HEK293 (cell line): Measurements from ENCODE around the gene TNS3.

ENCODE experiments used
- CTCF ChIA-PET: fragments of 350-600 bp; formaldehyde crosslinking; extraction: SDS; loops from one replicate; lab custom pipeline; 2021; ENCODE audit warnings: antibody characterized with exemption; lab: Yijun Ruan, JAX
- POLR2A ChIA-PET: fragments of 300-600 bp; formaldehyde crosslinking; extraction: SDS; loops from one replicate; lab custom pipeline; 2020; ENCODE audit warnings: antibody characterized with exemption, inconsistent platforms; lab: Yijun Ruan, JAX
- H3K27ac ChIP-seq: fragments of 200-500 bp; sonication (Bioruptor generic); 2 replicates; pipeline ENCODE4 v1.5.1; 2014; ENCODE audit warnings: low read depth, low read length, control low read depth, inconsistent platforms; ENCODE audit errors: extremely low read depth
- H3K36me3 ChIP-seq, 2 experiments: fragments of 200-500 bp in 1 of 2; sonication (Bioruptor generic) in 1 of 2; 1 replicate in 1 of 2; 2 replicates in 1 of 2; pipeline ENCODE4 v1.5.1; 2014 to 2017; ENCODE audit warnings: inconsistent platforms in 2 of 2, low read length in 2 of 2; ENCODE audit not compliant: control insufficient read depth in 2 of 2, insufficient read depth in 1 of 2
- H3K4me1 ChIP-seq: fragments of 200-500 bp; sonication (Bioruptor generic); 2 replicates; pipeline ENCODE4 v1.5.1; 2014; ENCODE audit warnings: mild to moderate bottlenecking, low read length, inconsistent platforms; ENCODE audit not compliant: control insufficient read depth, insufficient read depth
- H3K4me3 ChIP-seq: 2 replicates; pipeline ENCODE4 v1.5.1; 2011; ENCODE audit warnings: low read depth, mild to moderate bottlenecking, control low read depth, low read length, moderate library complexity
- H3K9me3 ChIP-seq: fragments of 200-500 bp; sonication (Bioruptor generic); 2 replicates; pipeline ENCODE4 v1.5.1; 2014; ENCODE audit warnings: low read depth, low read length, inconsistent platforms; ENCODE audit not compliant: control insufficient read depth, insufficient read depth
- OSR2 ChIP-seq: fragments of 450-650 bp; formaldehyde crosslinking; IDR thresholded peaks from 2 replicates; pipeline ENCODE4 v1.5.1; 2016; ENCODE audit warnings: missing biosample characterization, missing genetic modification characterization
- SALL2 ChIP-seq: fragments of 450-650 bp; formaldehyde crosslinking; IDR thresholded peaks from 2 replicates; pipeline ENCODE4 v1.5.0; 2017; ENCODE audit warnings: missing biosample characterization, mild to moderate bottlenecking, missing genetic modification characterization, borderline replicate concordance
- TCF7L2 ChIP-seq: IDR thresholded peaks from 2 replicates; pipeline ENCODE4 v1.6.1; 2011; ENCODE audit warnings: low read depth, mild to moderate bottlenecking, inconsistent platforms, low read length, moderate library complexity, borderline replicate concordance
- WT1 ChIP-seq: fragments of 450-650 bp; formaldehyde crosslinking; IDR thresholded peaks from 2 replicates; pipeline ENCODE4 v1.5.1; 2016; ENCODE audit warnings: missing biosample characterization, missing genetic modification characterization
- ZBTB7A ChIP-seq: fragments of 450-650 bp; formaldehyde crosslinking; IDR thresholded peaks from 2 replicates; pipeline ENCODE4 v1.5.1; 2016; ENCODE audit warnings: low read depth, missing biosample characterization, missing genetic modification characterization
- ZBTB8A ChIP-seq: fragments of 450-650 bp; formaldehyde crosslinking; IDR thresholded peaks from 2 replicates; pipeline ENCODE4 v1.5.1; 2016; ENCODE audit warnings: missing biosample characterization, missing genetic modification characterization
- ZNF140 ChIP-seq: fragments of 450-650 bp; formaldehyde crosslinking; IDR thresholded peaks from 2 replicates; pipeline ENCODE4 v1.5.1; 2016; ENCODE audit warnings: missing biosample characterization, missing genetic modification characterization
- ZNF169 ChIP-seq: fragments of 450-650 bp; formaldehyde crosslinking; IDR thresholded peaks from 2 replicates; pipeline ENCODE4 v1.5.1; 2016; ENCODE audit warnings: missing biosample characterization, missing genetic modification characterization
- ZNF18 ChIP-seq: fragments of 450-650 bp; formaldehyde crosslinking; IDR thresholded peaks from 2 replicates; pipeline ENCODE4 v1.5.1; 2016; ENCODE audit warnings: missing biosample characterization, missing genetic modification characterization
- ZNF184 ChIP-seq: fragments of 450-650 bp; IDR thresholded peaks from 2 replicates; pipeline ENCODE4 v1.5.1; 2018; ENCODE audit warnings: missing biosample characterization, mild to moderate bottlenecking, missing genetic modification characterization
- ZNF24 ChIP-seq: fragments of 450-650 bp; formaldehyde crosslinking; IDR thresholded peaks from 2 replicates; pipeline ENCODE4 v1.5.1; 2016; ENCODE audit warnings: missing biosample characterization, missing genetic modification characterization
- ZNF266 ChIP-seq: fragments of 450-650 bp; formaldehyde crosslinking; IDR thresholded peaks from 2 replicates; pipeline ENCODE4 v1.5.1; 2016; ENCODE audit warnings: missing biosample characterization, missing genetic modification characterization, low read depth
- ZNF423 ChIP-seq: fragments of 450-650 bp; formaldehyde crosslinking; IDR thresholded peaks from 2 replicates; pipeline ENCODE4 v1.5.1; 2016; ENCODE audit warnings: missing biosample characterization, missing genetic modification characterization
- ZNF426 ChIP-seq: fragments of 450-650 bp; formaldehyde crosslinking; IDR thresholded peaks from 2 replicates; pipeline ENCODE4 v1.5.1; 2017; ENCODE audit warnings: missing biosample characterization, missing genetic modification characterization, mild to moderate bottlenecking, inconsistent platforms, moderate library complexity
- ZNF521 ChIP-seq: fragments of 450-650 bp; formaldehyde crosslinking; IDR thresholded peaks from 2 replicates; pipeline ENCODE4 v1.5.1; 2017; ENCODE audit warnings: missing biosample characterization, mild to moderate bottlenecking, missing genetic modification characterization
- ZNF600 ChIP-seq: fragments of 450-650 bp; formaldehyde crosslinking; IDR thresholded peaks from 2 replicates; pipeline ENCODE4 v1.5.1; 2016; ENCODE audit warnings: missing biosample characterization, missing genetic modification characterization
- ZNF626 ChIP-seq: fragments of 450-650 bp; sonication (Bioruptor Pico); formaldehyde crosslinking; IDR thresholded peaks from 2 replicates; pipeline ENCODE4 v1.5.1; 2018; ENCODE audit warnings: missing biosample characterization, missing genetic modification characterization, inconsistent platforms
- ZNF658 ChIP-seq: fragments of 450-650 bp; formaldehyde crosslinking; IDR thresholded peaks from 2 replicates; pipeline ENCODE4; 2016; ENCODE audit warnings: missing biosample characterization, missing genetic modification characterization
- ZNF670 ChIP-seq: fragments of 450-650 bp; formaldehyde crosslinking; IDR thresholded peaks from 2 replicates; pipeline ENCODE4 v1.5.1; 2016; ENCODE audit warnings: missing biosample characterization, missing genetic modification characterization, low read depth
- ZNF677 ChIP-seq: fragments of 450-650 bp; IDR thresholded peaks from 2 replicates; pipeline ENCODE4 v1.5.0; 2018; ENCODE audit warnings: missing biosample characterization, mild to moderate bottlenecking, missing genetic modification characterization, moderate library complexity
- ZNF692 ChIP-seq: fragments of 450-650 bp; formaldehyde crosslinking; IDR thresholded peaks from 2 replicates; pipeline ENCODE4 v1.5.1; 2016; ENCODE audit warnings: missing biosample characterization, missing genetic modification characterization
- ZNF768 ChIP-seq: fragments of 450-650 bp; formaldehyde crosslinking; IDR thresholded peaks from 2 replicates; pipeline ENCODE4 v1.5.1; 2018; ENCODE audit warnings: missing biosample characterization, mild to moderate bottlenecking, missing genetic modification characterization
- ZNF830 ChIP-seq: fragments of 450-650 bp; IDR thresholded peaks from 2 replicates; pipeline ENCODE4 v1.5.0; 2018; ENCODE audit warnings: missing biosample characterization, missing genetic modification characterization, low read depth, mild to moderate bottlenecking, moderate library complexity
- TF ChIP-seq, protein P1 (sequence below): sonication (generic); formaldehyde crosslinking; IDR thresholded peaks from 2 replicates; pipeline ENCODE4 v1.8.1; 2022; ENCODE audit warnings: mild to moderate bottlenecking, moderate library complexity, missing genetic modification reagents
- TF ChIP-seq, protein P2 (sequence below): fragments of 450-650 bp; formaldehyde crosslinking; IDR thresholded peaks from 2 replicates; pipeline ENCODE4 v1.5.1; 2016; ENCODE audit warnings: missing biosample characterization, missing genetic modification characterization, borderline replicate concordance

The TNS3 gene

DNA sequence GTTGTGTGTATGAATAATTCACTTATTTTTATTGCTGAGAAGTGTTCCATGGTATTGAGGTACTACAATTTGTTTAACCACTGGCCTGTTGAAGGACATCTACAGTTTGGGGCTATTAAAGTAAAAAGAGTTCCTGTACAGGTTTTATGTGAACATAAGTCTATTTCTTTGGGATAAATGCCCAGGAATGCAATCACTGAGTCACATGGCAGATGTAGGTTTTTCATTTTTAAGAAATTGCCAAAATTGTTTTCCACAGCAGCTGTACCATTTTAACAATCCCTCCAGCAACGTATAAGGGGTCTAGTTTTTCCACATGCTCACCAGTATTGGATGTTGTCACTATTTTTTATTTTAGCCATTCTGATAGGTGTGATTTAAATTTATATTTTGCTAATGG is 243.9 kb downstream of the TNS3 start:
- H3K36me3 ChIP-seq = no peaks in the 10 kb centered on the region
- no peak overlapping the region for H3K27ac ChIP-seq
- ChIA-PET CTCF (no interaction called here), POLR2A (no interaction called here)
- no peaks in the 10 kb centered on the region for H3K9me3 ChIP-seq
- H3K4me1 ChIP-seq = peaks cover 2% of the 10 kb centered on the region; the same call in 1 of the 2 replicates
- no peak overlapping the region for H3K4me3 ChIP-seq
- TF ChIP-seq ZNF18 (tag by site-specific recombination) = no peak
- TF ChIP-seq ZNF24 = no peak
- TF ChIP-seq ZNF266 = no peak
- TF ChIP-seq ZNF521 = no peak
- TF ChIP-seq WT1 = no peak
- TF ChIP-seq, protein P1, sequence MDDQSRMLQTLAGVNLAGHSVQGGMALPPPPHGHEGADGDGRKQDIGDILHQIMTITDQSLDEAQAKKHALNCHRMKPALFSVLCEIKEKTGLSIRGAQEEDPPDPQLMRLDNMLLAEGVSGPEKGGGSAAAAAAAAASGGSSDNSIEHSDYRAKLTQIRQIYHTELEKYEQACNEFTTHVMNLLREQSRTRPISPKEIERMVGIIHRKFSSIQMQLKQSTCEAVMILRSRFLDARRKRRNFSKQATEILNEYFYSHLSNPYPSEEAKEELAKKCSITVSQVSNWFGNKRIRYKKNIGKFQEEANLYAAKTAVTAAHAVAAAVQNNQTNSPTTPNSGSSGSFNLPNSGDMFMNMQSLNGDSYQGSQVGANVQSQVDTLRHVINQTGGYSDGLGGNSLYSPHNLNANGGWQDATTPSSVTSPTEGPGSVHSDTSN (CRISPR knock-in tag) = no peak
- TF ChIP-seq ZNF426 (tag by site-specific recombination) = no peak
- TF ChIP-seq ZNF600 (tag by site-specific recombination) = no peak
- no peak for TF ChIP-seq ZNF692
- TF ChIP-seq TCF7L2 = no peak
- no peak for TF ChIP-seq ZNF423 (tag by site-specific recombination)
- no peak for TF ChIP-seq ZNF677 (tag by site-specific recombination)
- no peak for TF ChIP-seq ZNF830 (tag by site-specific recombination)
- no peak for TF ChIP-seq SALL2 (tag by site-specific recombination)
- TF ChIP-seq ZNF658 (tag by site-specific recombination) = no peak

GRCh38 chr7:47337531-47337930 is 244.4 kb downstream of the TNS3 start:
- Histone ChIP-seq H3K4me1 (peaks cover 2% of the 10 kb centered on the region; the same call in 1 of the 2 replicates), H3K9me3 (no peaks in the 10 kb centered on the region), H3K36me3 (no peaks in the 10 kb centered on the region), H3K4me3 (no peak overlapping the region), H3K27ac (no peak overlapping the region)
- CTCF ChIA-PET = no interaction called here
- POLR2A ChIA-PET = no interaction called here
- TF ChIP-seq ZNF626 (tag by site-specific recombination) (no peak), ZBTB8A (no peak), ZNF670 (tag by site-specific recombination) (no peak), ZNF169 (no peak), ZBTB7A (tag by site-specific recombination) (no peak), OSR2 (no peak), ZNF184 (tag by site-specific recombination) (no peak), ZNF768 (tag by site-specific recombination) (no peak), TCF7L2 (no peak), ZNF140 (tag by site-specific recombination) (no peak)
- TF ChIP-seq, protein P2, sequence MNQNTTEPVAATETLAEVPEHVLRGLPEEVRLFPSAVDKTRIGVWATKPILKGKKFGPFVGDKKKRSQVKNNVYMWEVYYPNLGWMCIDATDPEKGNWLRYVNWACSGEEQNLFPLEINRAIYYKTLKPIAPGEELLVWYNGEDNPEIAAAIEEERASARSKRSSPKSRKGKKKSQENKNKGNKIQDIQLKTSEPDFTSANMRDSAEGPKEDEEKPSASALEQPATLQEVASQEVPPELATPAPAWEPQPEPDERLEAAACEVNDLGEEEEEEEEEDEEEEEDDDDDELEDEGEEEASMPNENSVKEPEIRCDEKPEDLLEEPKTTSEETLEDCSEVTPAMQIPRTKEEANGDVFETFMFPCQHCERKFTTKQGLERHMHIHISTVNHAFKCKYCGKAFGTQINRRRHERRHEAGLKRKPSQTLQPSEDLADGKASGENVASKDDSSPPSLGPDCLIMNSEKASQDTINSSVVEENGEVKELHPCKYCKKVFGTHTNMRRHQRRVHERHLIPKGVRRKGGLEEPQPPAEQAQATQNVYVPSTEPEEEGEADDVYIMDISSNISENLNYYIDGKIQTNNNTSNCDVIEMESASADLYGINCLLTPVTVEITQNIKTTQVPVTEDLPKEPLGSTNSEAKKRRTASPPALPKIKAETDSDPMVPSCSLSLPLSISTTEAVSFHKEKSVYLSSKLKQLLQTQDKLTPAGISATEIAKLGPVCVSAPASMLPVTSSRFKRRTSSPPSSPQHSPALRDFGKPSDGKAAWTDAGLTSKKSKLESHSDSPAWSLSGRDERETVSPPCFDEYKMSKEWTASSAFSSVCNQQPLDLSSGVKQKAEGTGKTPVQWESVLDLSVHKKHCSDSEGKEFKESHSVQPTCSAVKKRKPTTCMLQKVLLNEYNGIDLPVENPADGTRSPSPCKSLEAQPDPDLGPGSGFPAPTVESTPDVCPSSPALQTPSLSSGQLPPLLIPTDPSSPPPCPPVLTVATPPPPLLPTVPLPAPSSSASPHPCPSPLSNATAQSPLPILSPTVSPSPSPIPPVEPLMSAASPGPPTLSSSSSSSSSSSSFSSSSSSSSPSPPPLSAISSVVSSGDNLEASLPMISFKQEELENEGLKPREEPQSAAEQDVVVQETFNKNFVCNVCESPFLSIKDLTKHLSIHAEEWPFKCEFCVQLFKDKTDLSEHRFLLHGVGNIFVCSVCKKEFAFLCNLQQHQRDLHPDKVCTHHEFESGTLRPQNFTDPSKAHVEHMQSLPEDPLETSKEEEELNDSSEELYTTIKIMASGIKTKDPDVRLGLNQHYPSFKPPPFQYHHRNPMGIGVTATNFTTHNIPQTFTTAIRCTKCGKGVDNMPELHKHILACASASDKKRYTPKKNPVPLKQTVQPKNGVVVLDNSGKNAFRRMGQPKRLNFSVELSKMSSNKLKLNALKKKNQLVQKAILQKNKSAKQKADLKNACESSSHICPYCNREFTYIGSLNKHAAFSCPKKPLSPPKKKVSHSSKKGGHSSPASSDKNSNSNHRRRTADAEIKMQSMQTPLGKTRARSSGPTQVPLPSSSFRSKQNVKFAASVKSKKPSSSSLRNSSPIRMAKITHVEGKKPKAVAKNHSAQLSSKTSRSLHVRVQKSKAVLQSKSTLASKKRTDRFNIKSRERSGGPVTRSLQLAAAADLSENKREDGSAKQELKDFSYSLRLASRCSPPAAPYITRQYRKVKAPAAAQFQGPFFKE (tag by site-specific recombination) = no peak
